Natural killer cell (primary cell): Measurements from ENCODE around the gene CSF2RB. TPM values are rescaled to one million over a fixed set of nuclear protein-coding genes. Genes with fewer than 3 reads are reported as not detected.

Experiments used
- ATAC-seq, 3 donors: fragments of 150-1000 bp in 2 of 3; fragments of 200-7000 bp in 1 of 3; cut with Tn5 transposase; 1 replicate in 1 of 3; 2 replicates in 2 of 3; pipeline ENCODE4 v1.10.0; 2021; ENCODE audit warnings: mild to moderate bottlenecking in 2 of 3, moderate library complexity in 2 of 3
- DNase-seq, 2 donors: peaks; one replicate each; pipeline versions ENCODE4 v3.0.0 to v3.0.0-alpha.2; 2013 to 2021; ENCODE audit warnings: mixed read lengths in 1 of 2
- H3K27ac ChIP-seq: one replicate; pipeline ENCODE4 v1.5.1; 2013; ENCODE audit warnings: mild to moderate bottlenecking, low read length
- H3K27me3 ChIP-seq: one replicate; pipeline ENCODE4 v1.6.1; 2013; ENCODE audit warnings: low read length; ENCODE audit not compliant: control insufficient read depth, insufficient read depth
- H3K36me3 ChIP-seq: one replicate; pipeline ENCODE4 v1.6.1; 2013; ENCODE audit warnings: low read length; ENCODE audit not compliant: control insufficient read depth, insufficient read depth
- H3K4me1 ChIP-seq: one replicate; pipeline ENCODE4 v1.6.1; 2013; ENCODE audit warnings: low read length; ENCODE audit not compliant: control insufficient read depth, insufficient read depth
- H3K4me3 ChIP-seq: one replicate; pipeline ENCODE4 v1.5.1; 2013; ENCODE audit warnings: low read length
- H3K9me3 ChIP-seq: one replicate; pipeline ENCODE4 v1.6.1; 2013; ENCODE audit warnings: low read length; ENCODE audit not compliant: control insufficient read depth, insufficient read depth
- H3K27ac Mint-ChIP-seq, 2 donors: one replicate each; pipeline ENCODE4 v1.8.0; 2022; ENCODE audit warnings: mild to moderate bottlenecking in 2 of 2, mixed read lengths in 2 of 2, moderate library complexity in 1 of 2
- H3K27me3 Mint-ChIP-seq, 2 donors: one replicate each; pipeline ENCODE4 v1.8.0; 2022; ENCODE audit warnings: low read depth in 2 of 2, mixed read lengths in 2 of 2
- H3K36me3 Mint-ChIP-seq: one replicate; pipeline ENCODE4 v1.8.0; 2022; ENCODE audit warnings: mixed read lengths
- H3K4me1 Mint-ChIP-seq, 2 donors: one replicate each; pipeline ENCODE4 v1.8.0; 2022; ENCODE audit warnings: mixed read lengths in 2 of 2
- H3K4me3 Mint-ChIP-seq: one replicate; pipeline ENCODE4 v1.8.0; 2022; ENCODE audit warnings: mild to moderate bottlenecking, moderate library complexity, mixed read lengths
- H3K9me3 Mint-ChIP-seq, 2 donors: one replicate each; pipeline ENCODE4 v1.8.0; 2022; ENCODE audit warnings: mixed read lengths in 2 of 2
- WGBS: methylation state at CpG from one replicate; pipeline ENCODE4 v1.1.7; 2013; ENCODE audit warnings: missing lambda C conversion rate; ENCODE audit not compliant: insufficient coverage; 5-methylcytosine and 5-hydroxymethylcytosine counted together
- intact Hi-C: fragments of 100-400 bp; cut with micrococcal nuclease; formaldehyde crosslinking; loops from one replicate; pipeline ENCODE4 v1.14.2; 2022
- total RNA-seq, 4 donors: library from RNA; stranded (reverse); fragments of 120-200 nt in 1 of 4; gene quantifications; one replicate each; pipeline versions ENCODE4 v1.2.3 to v1.2.4, GENCODE V29; 2013 to 2022
- TF ChIP-seq, protein P1 (sequence below): fragments of 200-600 bp; IDR thresholded peaks from one replicate; pipeline ENCODE4 v1.8.0; 2022; ENCODE audit warnings: antibody characterized with exemption

CSF2RB gene
- total RNA-seq, 3 donors from 2014 or later (not counting 1 experiment from before 2014, with no cell fraction given): 3.8 to 274 (median 8.2) TPM

DNA sequence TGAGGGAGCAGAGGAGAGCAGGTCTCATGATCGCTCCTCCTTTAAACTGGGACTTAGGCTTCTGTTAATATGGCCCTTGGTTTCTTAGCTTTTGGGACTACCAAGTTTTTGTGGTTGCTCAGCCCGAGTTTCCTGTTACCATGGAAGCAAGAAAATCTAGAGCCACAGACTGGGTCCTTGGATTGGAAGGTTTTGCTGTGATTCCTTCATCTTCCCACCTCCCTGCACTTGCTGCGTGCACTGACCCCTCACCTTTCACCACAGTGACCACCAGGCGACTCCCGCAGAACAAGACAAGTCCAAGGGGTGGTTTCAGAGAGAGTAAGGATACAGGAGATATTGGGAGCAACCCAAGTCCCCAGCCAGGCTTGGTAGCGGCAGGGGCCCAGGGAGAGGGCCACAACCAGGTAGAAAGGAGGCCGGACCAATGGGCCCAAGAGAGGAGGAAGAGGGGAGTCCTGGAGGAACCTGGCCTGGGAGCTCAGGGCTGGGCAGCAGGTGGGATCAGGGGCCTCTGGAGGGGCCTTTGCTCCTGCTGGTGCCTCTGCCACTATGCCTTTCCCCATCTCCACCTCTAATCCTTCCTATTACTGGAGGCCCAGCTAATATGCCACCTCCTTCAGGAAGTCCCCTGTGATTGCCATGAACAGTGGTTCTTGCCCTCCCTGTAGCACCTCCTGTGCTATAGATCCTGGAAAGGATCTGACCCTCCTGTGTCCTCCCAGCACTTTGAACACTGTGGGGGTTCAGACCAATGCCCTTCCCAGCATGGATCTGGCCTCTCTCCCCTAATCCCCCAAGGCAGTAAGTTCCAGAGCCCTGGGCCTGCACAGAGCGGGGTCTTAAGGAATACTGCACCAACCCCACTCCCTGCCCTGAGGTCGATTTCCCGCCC, 21.2 kb downstream of the CSF2RB start:
- Histone ChIP-seq H3K36me3 (no peaks in the 10 kb centered on the region), H3K9me3 (no peaks in the 10 kb centered on the region), H3K27ac (no peak overlapping the region), H3K4me1 (peaks cover 6% of the 10 kb centered on the region), H3K4me3 (no peak overlapping the region), H3K27me3 (no peaks in the 10 kb centered on the region)
- H3K4me3 Mint-ChIP-seq: no peak overlapping the region
- 79% methylated on average over 9 of the region's 10 CpGs for WGBS
- H3K27me3 Mint-ChIP-seq: peaks cover 0 to 5% of the 10 kb centered on the region in 2 donors
- no peaks in the 10 kb centered on the region for H3K9me3 Mint-ChIP-seq
- no peak overlapping the region for H3K27ac Mint-ChIP-seq
- TF ChIP-seq, protein P1, sequence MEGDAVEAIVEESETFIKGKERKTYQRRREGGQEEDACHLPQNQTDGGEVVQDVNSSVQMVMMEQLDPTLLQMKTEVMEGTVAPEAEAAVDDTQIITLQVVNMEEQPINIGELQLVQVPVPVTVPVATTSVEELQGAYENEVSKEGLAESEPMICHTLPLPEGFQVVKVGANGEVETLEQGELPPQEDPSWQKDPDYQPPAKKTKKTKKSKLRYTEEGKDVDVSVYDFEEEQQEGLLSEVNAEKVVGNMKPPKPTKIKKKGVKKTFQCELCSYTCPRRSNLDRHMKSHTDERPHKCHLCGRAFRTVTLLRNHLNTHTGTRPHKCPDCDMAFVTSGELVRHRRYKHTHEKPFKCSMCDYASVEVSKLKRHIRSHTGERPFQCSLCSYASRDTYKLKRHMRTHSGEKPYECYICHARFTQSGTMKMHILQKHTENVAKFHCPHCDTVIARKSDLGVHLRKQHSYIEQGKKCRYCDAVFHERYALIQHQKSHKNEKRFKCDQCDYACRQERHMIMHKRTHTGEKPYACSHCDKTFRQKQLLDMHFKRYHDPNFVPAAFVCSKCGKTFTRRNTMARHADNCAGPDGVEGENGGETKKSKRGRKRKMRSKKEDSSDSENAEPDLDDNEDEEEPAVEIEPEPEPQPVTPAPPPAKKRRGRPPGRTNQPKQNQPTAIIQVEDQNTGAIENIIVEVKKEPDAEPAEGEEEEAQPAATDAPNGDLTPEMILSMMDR: no peak
- intact Hi-C loops: no loop called here
- no peaks in the 10 kb centered on the region for H3K36me3 Mint-ChIP-seq
- DNase-seq (no peak), ATAC-seq (no peak)
- H3K4me1 Mint-ChIP-seq: peaks cover 0 to 7% of the 10 kb centered on the region in 2 donors

DNA sequence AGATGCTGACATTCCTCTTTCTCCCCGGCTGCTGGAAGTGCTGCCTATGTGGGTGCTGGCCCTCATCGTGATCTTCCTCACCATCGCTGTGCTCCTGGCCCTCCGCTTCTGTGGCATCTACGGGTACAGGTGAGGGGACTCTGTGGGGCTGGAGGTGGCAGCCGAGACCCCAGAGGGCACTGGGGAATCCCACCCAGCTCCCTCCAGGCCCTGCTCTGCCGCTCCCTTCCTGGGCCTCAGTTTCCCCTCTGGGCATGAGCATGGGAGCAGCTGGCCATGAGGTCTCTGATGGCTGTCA, 21.8 kb downstream of the CSF2RB start:
- DNase-seq (no peak), ATAC-seq (no peak)
- H3K9me3 Mint-ChIP-seq: no peaks in the 10 kb centered on the region
- Histone ChIP-seq H3K9me3 (no peaks in the 10 kb centered on the region), H3K4me1 (peaks cover 6% of the 10 kb centered on the region), H3K36me3 (no peaks in the 10 kb centered on the region), H3K4me3 (no peak overlapping the region), H3K27ac (no peak overlapping the region), H3K27me3 (no peaks in the 10 kb centered on the region)
- intact Hi-C loops: no loop called here
- H3K4me1 Mint-ChIP-seq: peaks cover 0 to 7% of the 10 kb centered on the region in 2 donors
- no peak overlapping the region for H3K27ac Mint-ChIP-seq
- TF ChIP-seq, protein P1: no peak
- H3K27me3 Mint-ChIP-seq: peaks cover 3 to 5% of the 10 kb centered on the region in 2 donors
- 91% methylated on average over 7 of the region's 7 CpGs for whole genome bisulfite sequencing
- H3K4me3 Mint-ChIP-seq: no peak overlapping the region
- H3K36me3 Mint-ChIP-seq: no peaks in the 10 kb centered on the region

DNA sequence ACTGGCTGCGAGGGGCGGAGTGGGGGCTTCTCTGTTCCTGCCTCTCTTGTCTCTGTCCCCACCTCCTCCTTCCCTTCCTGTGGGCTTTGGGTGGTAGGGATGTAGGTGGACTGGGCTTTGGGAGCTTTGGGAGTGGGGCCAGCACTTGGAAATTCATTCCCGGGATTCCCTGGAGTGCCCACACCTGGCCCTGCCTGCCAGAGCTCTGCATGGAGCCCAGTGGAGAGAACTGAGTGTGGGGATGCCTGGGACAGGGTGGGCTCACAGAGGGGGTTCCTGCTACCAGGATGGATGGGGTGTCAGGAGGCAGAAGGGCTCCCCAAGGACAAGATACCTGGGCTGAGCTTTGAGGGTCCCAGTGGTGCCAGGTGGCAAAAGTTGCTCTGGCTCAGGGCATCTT, 22.3 kb downstream of the CSF2RB start:
- intact Hi-C loops: no loop called here
- no peaks in the 10 kb centered on the region for H3K27me3 ChIP-seq
- H3K4me3 ChIP-seq: no peak overlapping the region
- H3K36me3 ChIP-seq: no peaks in the 10 kb centered on the region
- no peaks in the 10 kb centered on the region for H3K36me3 Mint-ChIP-seq
- H3K9me3 ChIP-seq: no peaks in the 10 kb centered on the region
- H3K4me3 Mint-ChIP-seq: no peak overlapping the region
- peaks cover 7 to 9% of the 10 kb centered on the region in 2 donors for H3K27me3 Mint-ChIP-seq
- peaks cover 0 to 7% of the 10 kb centered on the region in 2 donors for H3K4me1 Mint-ChIP-seq
- no peak overlapping the region for H3K27ac Mint-ChIP-seq
- peaks cover 6% of the 10 kb centered on the region for H3K4me1 ChIP-seq
- DNase-seq (no peak), ATAC-seq (no peak)
- H3K9me3 Mint-ChIP-seq: no peaks in the 10 kb centered on the region
- TF ChIP-seq, protein P1: no peak
- WGBS: 81% methylated on average over 1 of the region's 3 CpGs
- H3K27ac ChIP-seq: no peak overlapping the region
